ENCODE measurements around the gene EIF2B1. TPM values are rescaled to one million over a fixed set of nuclear protein-coding genes. Genes with fewer than 3 reads are reported as not detected.
"Not testable (repeated sequence)": the region's sequence is repeated elsewhere in the genome, so short reads cannot be mapped to it uniquely, and the experiment has no call there.

EIF2B1 gene
- total RNA-seq, 1 donor from 2014 or later, result 74.8 TPM

DNA sequence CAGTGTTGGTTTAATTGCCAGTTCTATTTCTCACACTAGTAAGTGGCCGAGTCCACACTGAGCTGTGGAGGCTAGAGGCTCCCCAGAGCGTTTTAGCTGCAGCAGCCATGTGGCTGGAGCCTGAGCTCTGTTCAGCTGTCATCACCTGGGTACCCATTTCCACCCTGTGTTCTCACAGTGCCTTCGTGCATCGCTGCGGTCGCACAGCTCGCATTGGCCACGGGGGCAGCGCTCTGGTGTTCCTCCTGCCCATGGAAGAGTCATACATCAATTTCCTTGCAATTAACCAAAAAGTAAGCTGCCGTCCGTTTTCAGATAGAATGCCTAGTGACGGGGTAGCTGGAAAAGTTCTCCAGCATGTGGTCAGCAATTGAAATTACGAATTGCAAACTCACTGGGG lies 15.9 kb downstream of the EIF2B1 start:
- no peak for DNase-seq (ENCODE audit: low read depth)

DNA sequence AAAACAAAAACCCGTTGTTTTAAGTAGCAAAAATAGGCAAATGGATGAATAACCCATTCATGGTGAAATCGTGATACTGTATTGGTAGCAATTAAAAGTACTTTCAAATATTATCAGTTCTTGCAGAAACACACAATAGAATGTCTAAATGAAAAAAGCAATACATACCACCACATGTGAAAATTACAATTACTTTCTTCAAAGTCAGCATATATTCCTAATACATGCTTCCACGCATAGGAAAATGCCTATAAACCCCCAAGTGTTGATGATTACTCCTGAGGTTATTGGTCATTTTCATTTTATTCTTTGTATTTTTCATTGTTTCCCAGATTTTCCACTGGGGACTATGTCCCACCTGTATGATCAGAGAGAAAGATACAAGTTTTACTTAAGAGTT lies 16.3 kb downstream of the EIF2B1 start:
- DNase-seq (ENCODE audit: low read depth), result no peak

DNA sequence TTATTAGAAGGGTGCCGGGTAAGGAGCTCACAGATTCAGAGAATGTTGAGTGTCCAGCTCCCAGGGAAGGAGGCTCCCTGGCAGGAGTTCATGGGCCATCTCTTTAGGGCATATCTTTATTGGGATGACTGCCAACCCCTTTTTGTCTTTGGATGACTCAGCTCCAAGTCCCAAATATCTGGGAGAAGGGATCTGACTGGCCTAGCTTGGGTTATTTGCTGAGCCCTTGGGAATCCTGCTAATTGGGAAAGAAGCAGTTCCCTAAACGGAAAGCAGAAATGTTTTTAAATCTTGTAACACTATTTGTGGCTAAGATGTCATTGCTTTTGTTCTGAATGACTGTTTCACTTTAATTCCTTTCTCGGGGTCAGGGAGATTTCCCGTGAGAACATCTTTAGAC lies 19.0 kb downstream of the EIF2B1 start:
- DNase-seq (ENCODE audit: low read depth), result no peak

- no peak for DNase-seq (ENCODE audit: low read depth)
Observed at GRCh38 chr12:123614110-123614509, 19.4 kb downstream of the EIF2B1 start.

DNA sequence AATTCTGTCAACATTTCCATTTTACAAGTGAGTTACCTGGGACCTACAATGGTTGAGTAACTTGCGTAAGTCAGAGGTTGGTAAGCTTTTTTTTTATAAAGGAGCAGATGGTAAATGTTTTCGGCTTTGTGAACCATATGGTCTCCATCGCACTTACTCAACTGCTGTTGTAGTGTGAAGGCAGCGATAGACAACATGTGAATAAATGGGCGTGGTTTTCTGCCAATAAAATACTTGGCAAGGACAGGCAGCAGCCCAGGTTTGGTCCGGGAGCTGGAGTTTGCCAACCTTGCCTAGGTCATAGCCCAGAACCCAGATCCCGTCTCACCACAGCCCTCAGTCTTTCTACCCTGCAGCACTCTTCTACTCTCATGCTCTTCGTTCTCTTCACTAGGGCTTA lies 25.3 kb downstream of the EIF2B1 start:
- DNase-seq (ENCODE audit: low read depth), result no peak

DNA sequence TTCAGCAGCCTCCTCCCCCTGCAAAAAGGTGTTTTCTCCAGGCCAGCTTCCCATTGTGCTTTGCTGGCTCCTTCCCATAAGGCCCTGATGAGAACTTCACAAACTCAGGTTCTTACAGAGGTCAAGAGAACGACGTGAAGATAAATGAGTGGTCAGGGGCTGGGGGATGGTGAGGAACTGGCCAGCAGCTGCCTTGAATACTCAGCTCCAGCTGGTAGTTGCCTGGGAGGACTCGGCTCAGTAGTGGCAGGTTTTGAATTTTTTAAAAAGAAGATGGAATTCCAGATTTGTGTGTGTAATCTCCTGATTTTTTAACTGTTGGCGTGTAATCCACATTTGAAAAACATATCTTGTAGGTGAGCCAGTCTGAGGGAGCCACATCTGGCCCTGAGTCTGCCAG lies 25.7 kb downstream of the EIF2B1 start:
- DNase-seq (ENCODE audit: low read depth), result no peak

- DNase-seq (ENCODE audit: low read depth), result not testable (repeated sequence)
Observed at GRCh38 chr12:123603495-123603894, 30.0 kb downstream of the EIF2B1 start.

- DNase-seq (ENCODE audit: low read depth), result peak; percentile 14
Observed at GRCh38 chr12:123602651-123603195, 30.8 kb downstream of the EIF2B1 start.

GRCh38 chr12:123601602-123602489 lies 31.6 kb downstream of the EIF2B1 start, which contains the start of gene DDX55:
DDX55 (plus strand) TSS chr12:123602099; CDS start chr12:123602149, 50 bp downstream.
- peak; percentile 48 for DNase-seq (ENCODE audit: low read depth)

GRCh38 chr12:123599721-123600120 lies 33.8 kb downstream of the EIF2B1 start:
- DNase-seq (ENCODE audit: low read depth), result no peak

GRCh38 chr12:123599310-123599709 lies 34.2 kb downstream of the EIF2B1 start:
- DNase-seq (ENCODE audit: low read depth), result no peak

GRCh38 chr12:123598522-123598921 lies 35.0 kb downstream of the EIF2B1 start:
- DNase-seq (ENCODE audit: low read depth), result no peak

- no peak for DNase-seq (ENCODE audit: low read depth)
Observed at GRCh38 chr12:123597100-123597499, 36.4 kb downstream of the EIF2B1 start.

GRCh38 chr12:123595729-123596128 lies 37.8 kb downstream of the EIF2B1 start:
- DNase-seq (ENCODE audit: low read depth), result peak; percentile 28

DNA sequence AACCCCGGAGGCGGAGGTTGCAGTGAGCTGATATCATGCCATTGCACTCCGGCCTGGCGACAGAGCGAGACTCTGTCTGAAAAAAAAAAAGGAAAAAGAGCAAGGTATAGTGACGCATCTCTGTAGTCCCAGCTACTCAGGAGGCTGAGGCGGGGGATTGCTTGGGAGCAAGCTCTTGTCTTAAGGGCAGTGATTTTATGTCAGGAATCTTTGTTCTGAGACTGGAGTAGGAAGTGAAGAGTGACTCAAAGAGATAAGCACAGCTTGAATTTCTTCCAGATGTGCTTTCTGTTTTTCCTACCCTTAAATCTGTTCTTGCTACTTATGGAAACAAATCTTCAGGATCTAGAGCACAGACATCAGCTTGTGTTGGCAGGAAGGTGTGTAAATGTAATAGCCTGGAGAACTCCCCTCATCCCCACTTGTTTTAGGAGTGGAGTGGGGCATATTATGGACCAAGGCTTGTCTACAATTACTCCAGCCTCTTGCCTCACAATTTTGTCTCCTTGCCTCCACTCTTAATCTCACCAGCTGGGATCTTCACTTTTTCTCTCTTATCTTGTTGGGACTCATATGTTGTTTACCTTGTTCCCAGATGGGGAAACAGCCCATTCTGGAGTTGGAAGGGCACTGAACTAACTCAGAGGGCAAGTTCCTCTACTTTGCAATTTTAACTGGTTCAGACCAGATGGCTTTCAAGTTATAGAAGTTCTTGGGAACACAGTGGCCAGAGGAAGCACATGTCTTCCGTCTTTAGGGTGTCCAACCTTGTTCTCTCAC lies 41.6 kb downstream of the EIF2B1 start:
- DNase-seq (ENCODE audit: low read depth), result no peak

GRCh38 chr12:123580772-123581171 lies 52.7 kb downstream of the EIF2B1 start:
- no peak for DNase-seq (ENCODE audit: low read depth)

- DNase-seq (ENCODE audit: low read depth), result not testable (repeated sequence)
Observed at GRCh38 chr12:123578829-123579228, 54.7 kb downstream of the EIF2B1 start.

- no peak for DNase-seq (ENCODE audit: low read depth)
Observed at GRCh38 chr12:123578243-123578642, 55.2 kb downstream of the EIF2B1 start.

GRCh38 chr12:123576611-123577010 lies 56.9 kb downstream of the EIF2B1 start:
- DNase-seq (ENCODE audit: low read depth), result no peak

- no peak for DNase-seq (ENCODE audit: low read depth)
Observed at GRCh38 chr12:123573870-123574269, 59.6 kb downstream of the EIF2B1 start.

- DNase-seq (ENCODE audit: low read depth), result no peak
Observed at GRCh38 chr12:123572391-123572790, 61.1 kb downstream of the EIF2B1 start.

DNA sequence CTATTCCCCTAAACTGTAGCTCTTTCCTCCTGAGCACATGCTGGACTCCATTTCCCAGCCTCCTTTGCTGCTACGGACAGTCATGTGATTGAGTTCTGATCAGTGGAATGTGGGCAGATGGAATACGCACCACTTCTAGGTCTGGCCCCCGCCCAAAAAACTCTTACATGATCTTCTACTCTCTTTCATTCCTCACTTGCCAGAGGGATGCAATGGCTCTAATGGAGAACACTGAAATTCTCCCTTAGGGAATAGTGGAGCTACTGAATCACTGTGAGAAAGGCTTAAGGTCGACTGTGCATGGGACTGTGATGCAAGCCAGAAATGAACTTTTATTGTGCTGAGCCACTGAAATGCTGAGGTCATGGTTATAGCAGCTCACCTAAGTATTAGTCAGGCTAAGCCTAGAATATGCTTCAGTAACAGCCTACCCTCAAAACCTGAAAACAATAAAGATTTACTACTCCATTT lies 62.1 kb downstream of the EIF2B1 start:
- peak; percentile 61 for DNase-seq (ENCODE audit: low read depth)

Data from renal cortical epithelial cell (primary cell).